SK-N-SH (cell line): ENCODE measurements around the gene SP4. TPM values are rescaled to one million over a fixed set of nuclear protein-coding genes. Genes with fewer than 3 reads are reported as not detected.

Source experiments
- CTCF ChIA-PET: fragments of 300-600, 350-600 bp; formaldehyde crosslinking; extraction: SDS; loops from one replicate; lab custom pipeline; 2021; lab: Yijun Ruan, JAX
- POLR2A ChIA-PET: fragments of 350-600 bp; sonication (Branson Sonifier 250); formaldehyde crosslinking; extraction: SDS; loops from one replicate; lab custom pipeline; 2020; ENCODE audit warnings: antibody characterized with exemption, inconsistent platforms; lab: Yijun Ruan, JAX
- DNase-seq: peaks from one replicate; pipeline ENCODE4 v3.0.0; 2012
- H2AFZ ChIP-seq: fragments of 200-600 bp; sonication (generic); 2 replicates; pipeline ENCODE4 v1.8.1; 2016; ENCODE audit warnings: antibody characterized with exemption, mild to moderate bottlenecking, low read depth
- H3F3A ChIP-seq: fragments of 200-600 bp; sonication (generic); replicated peaks from 2 replicates; pipeline ENCODE3; 2016; ENCODE audit warnings: antibody characterized with exemption, mild to moderate bottlenecking; ENCODE audit not compliant: insufficient read depth
- H3K27ac ChIP-seq, 2 experiments: fragments of 200-500 bp in 1 of 2; fragments of 200-600 bp in 1 of 2; sonication (Bioruptor generic) in 1 of 2; sonication (generic), shearing (Covaris generic) in 1 of 2; 2 replicates each; pipeline versions ENCODE4 v1.5.1 to v1.6.1; 2014 to 2016; ENCODE audit warnings: low read depth in 2 of 2, inconsistent platforms in 1 of 2, low read length in 1 of 2, mild to moderate bottlenecking in 1 of 2, mixed read lengths in 1 of 2
- H3K27me3 ChIP-seq: fragments of 200-600 bp; sonication (generic), shearing (Covaris generic); 2 replicates; pipeline ENCODE4 v1.6.1; 2016; ENCODE audit warnings: mixed run types; ENCODE audit not compliant: insufficient read depth
- H3K36me3 ChIP-seq, 2 experiments: fragments of 200-500 bp in 1 of 2; fragments of 200-600 bp in 1 of 2; sonication (Bioruptor generic) in 1 of 2; sonication (generic) in 1 of 2; replicated peaks in 1 of 2; 2 replicates each; pipeline versions ENCODE3 to v1.5.1; 2014 to 2016; ENCODE audit warnings: low read length in 1 of 2, mild to moderate bottlenecking in 1 of 2; ENCODE audit not compliant: insufficient read depth in 2 of 2, control insufficient read depth in 1 of 2
- H3K4me1 ChIP-seq, 2 experiments: fragments of 200-500 bp in 1 of 2; fragments of 200-600 bp in 1 of 2; sonication (Bioruptor generic) in 1 of 2; sonication (generic), shearing (Covaris generic) in 1 of 2; 2 replicates each; pipeline versions ENCODE4 v1.5.1 to v1.6.1; 2014 to 2016; ENCODE audit warnings: low read depth in 1 of 2, low read length in 1 of 2, mixed run types in 1 of 2; ENCODE audit not compliant: insufficient read depth in 2 of 2, control insufficient read depth in 1 of 2
- H3K4me2 ChIP-seq: fragments of 200-600 bp; sonication (generic), shearing (Covaris generic); 2 replicates; pipeline ENCODE4 v1.6.1; 2017; ENCODE audit warnings: mixed run types
- H3K4me3 ChIP-seq, 2 experiments: fragments of 200-500 bp in 1 of 2; fragments of 200-600 bp in 1 of 2; sonication (Bioruptor generic) in 1 of 2; sonication (generic), shearing (Covaris generic) in 1 of 2; 2 replicates each; pipeline versions ENCODE4 v1.5.1 to v1.8.1; 2014 to 2016; ENCODE audit warnings: low read depth in 2 of 2, inconsistent platforms in 1 of 2, low read length in 1 of 2, mild to moderate bottlenecking in 1 of 2, mixed read lengths in 1 of 2, moderate library complexity in 1 of 2
- H3K79me2 ChIP-seq: fragments of 200-600 bp; sonication (generic); 2 replicates; pipeline ENCODE4 v1.8.1; 2017; ENCODE audit warnings: mild to moderate bottlenecking; ENCODE audit not compliant: insufficient read depth
- H3K9ac ChIP-seq: fragments of 200-600 bp; sonication (generic); 2 replicates; pipeline ENCODE4 v1.6.1; 2017; ENCODE audit warnings: mixed run types
- H3K9me2 ChIP-seq: fragments of 200-600 bp; sonication (generic); 2 replicates; pipeline ENCODE4 v1.6.1; 2017; ENCODE audit warnings: mixed run types
- H3K9me3 ChIP-seq: fragments of 200-600 bp; sonication (generic); 2 replicates; pipeline ENCODE4 v1.6.1; 2017; ENCODE audit warnings: mixed run types, mild to moderate bottlenecking, moderate library complexity
- H4K20me1 ChIP-seq: fragments of 200-600 bp; sonication (generic); 2 replicates; pipeline ENCODE4 v1.6.1; 2017; ENCODE audit warnings: mild to moderate bottlenecking, mixed run types; ENCODE audit not compliant: insufficient read depth
- EZH2phosphoT487 ChIP-seq: fragments of 200-600 bp; sonication (generic); IDR thresholded peaks from 2 replicates; pipeline ENCODE4 v1.6.1; 2017; ENCODE audit warnings: low read depth, mixed run types, mild to moderate bottlenecking, antibody characterized with exemption, moderate library complexity, borderline replicate concordance
- FOSL2 ChIP-seq: IDR thresholded peaks from 2 replicates; pipeline ENCODE4 v1.4.0; 2012; ENCODE audit warnings: low read depth, mild to moderate bottlenecking, moderate library complexity, borderline replicate concordance
- GABPA ChIP-seq: IDR thresholded peaks from 2 replicates; pipeline ENCODE4 v1.4.0; 2012; ENCODE audit warnings: low read depth, mild to moderate bottlenecking
- JUND ChIP-seq: IDR thresholded peaks from 2 replicates; pipeline ENCODE4 v1.4.0; 2012
- MEF2A ChIP-seq: IDR thresholded peaks from 2 replicates; pipeline ENCODE4 v1.4.0; 2012; ENCODE audit warnings: low read depth, borderline replicate concordance
- MXI1 ChIP-seq: IDR thresholded peaks from 2 replicates; pipeline ENCODE4 v1.6.1; 2012; ENCODE audit warnings: mild to moderate bottlenecking, low read depth, low read length, improper control_type of control experiment
- NRF1 ChIP-seq: IDR thresholded peaks from 2 replicates; pipeline ENCODE4 v1.6.1; 2012; ENCODE audit warnings: low read depth, mild to moderate bottlenecking, low read length
- RAD21 ChIP-seq: IDR thresholded peaks from 2 replicates; pipeline ENCODE4 v1.6.1; 2012; ENCODE audit warnings: mild to moderate bottlenecking, low read length
- SMC3 ChIP-seq: IDR thresholded peaks from 2 replicates; pipeline ENCODE4 v1.6.1; 2012; ENCODE audit warnings: low read depth, low read length, improper control_type of control experiment
- TAF1 ChIP-seq: IDR thresholded peaks from 2 replicates; pipeline ENCODE4 v1.6.1; 2012; ENCODE audit warnings: low read depth, mild to moderate bottlenecking, low read length, moderate library complexity, borderline replicate concordance
- TEAD4 ChIP-seq: IDR thresholded peaks from 2 replicates; pipeline ENCODE4 v1.4.0; 2012; ENCODE audit warnings: mild to moderate bottlenecking, borderline replicate concordance; ENCODE audit not compliant: insufficient read depth
- WGBS: methylation state at CpG from one replicate; pipeline ENCODE4 v1.1.6; 2017; ENCODE audit warnings: low lambda C conversion rate; 5-methylcytosine and 5-hydroxymethylcytosine counted together
- polyA plus RNA-seq, 3 experiments: library from polyadenylated mRNA; depleted of rRNA; stranded (reverse); fragments of >200 nt; gene quantifications; 2 replicates each; pipeline ENCODE4 v1.2.3, GENCODE V29; 2012
- TF ChIP-seq, protein P1 (sequence below): IDR thresholded peaks from 2 replicates; pipeline ENCODE4 v1.4.0; 2012; ENCODE audit warnings: low read depth, borderline replicate concordance
- TF ChIP-seq, protein P2 (sequence below): fragments of 150-350 bp; IDR thresholded peaks from 2 replicates; pipeline ENCODE4 v1.6.1; 2017; ENCODE audit warnings: antibody characterized with exemption, low read length, low read depth, borderline replicate concordance
- TF ChIP-seq, protein P3 (sequence below): IDR thresholded peaks from 2 replicates; pipeline ENCODE4 v1.4.0; 2012; ENCODE audit warnings: low read depth, borderline replicate concordance
- TF ChIP-seq, protein P4 (sequence below): IDR thresholded peaks from 2 replicates; pipeline ENCODE4 v1.6.1; 2012; ENCODE audit warnings: mild to moderate bottlenecking, low read depth, low read length, moderate library complexity

The SP4 gene
- polyA plus RNA-seq, 1 of the 3 experiments (the other 2 are of a cell fraction) = 1.1 TPM

DNA sequence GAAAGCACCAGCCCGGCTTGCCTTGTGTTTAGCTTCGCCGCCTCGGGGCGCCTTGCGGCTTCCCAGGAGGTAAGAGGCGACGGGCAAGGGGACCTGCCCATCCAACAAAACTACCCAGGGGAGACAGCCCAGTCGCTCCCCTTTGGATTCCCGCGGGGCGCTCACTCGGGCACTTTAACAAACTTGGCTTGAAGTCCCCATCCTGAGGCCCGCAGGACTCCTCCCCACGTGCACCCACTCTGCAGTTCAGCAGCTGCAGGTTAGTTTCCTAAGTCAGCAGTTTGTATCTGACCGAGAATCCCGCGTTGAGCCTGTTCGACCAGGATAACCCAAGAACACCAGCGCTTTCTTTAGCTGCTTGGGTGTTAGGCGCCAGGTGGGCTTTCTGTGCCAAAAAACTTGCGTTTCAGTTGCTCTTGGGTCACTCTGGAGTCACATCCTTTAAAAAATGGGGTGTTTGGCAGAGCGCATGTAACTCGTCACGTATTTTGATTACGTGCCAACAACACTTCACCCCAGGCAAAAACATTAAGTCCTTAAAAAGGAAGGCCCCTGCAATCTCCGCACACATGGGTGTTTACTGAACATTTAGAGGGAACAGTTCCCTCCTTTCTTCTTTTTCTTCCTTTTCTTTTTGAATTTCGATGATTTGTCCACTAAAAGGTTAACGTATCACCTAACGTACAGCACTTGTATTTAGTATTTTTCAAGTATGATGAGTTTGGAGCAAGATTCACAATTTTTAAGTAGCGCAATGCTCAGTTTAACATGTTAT, 115.8 kb downstream of the SP4 start:
- no peak for TF ChIP-seq EZH2phosphoT487
- TF ChIP-seq GABPA = no peak
- TF ChIP-seq, protein P1, sequence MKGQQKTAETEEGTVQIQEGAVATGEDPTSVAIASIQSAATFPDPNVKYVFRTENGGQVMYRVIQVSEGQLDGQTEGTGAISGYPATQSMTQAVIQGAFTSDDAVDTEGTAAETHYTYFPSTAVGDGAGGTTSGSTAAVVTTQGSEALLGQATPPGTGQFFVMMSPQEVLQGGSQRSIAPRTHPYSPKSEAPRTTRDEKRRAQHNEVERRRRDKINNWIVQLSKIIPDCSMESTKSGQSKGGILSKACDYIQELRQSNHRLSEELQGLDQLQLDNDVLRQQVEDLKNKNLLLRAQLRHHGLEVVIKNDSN = no peak
- TF ChIP-seq, protein P2, sequence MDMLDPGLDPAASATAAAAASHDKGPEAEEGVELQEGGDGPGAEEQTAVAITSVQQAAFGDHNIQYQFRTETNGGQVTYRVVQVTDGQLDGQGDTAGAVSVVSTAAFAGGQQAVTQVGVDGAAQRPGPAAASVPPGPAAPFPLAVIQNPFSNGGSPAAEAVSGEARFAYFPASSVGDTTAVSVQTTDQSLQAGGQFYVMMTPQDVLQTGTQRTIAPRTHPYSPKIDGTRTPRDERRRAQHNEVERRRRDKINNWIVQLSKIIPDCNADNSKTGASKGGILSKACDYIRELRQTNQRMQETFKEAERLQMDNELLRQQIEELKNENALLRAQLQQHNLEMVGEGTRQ = no peak
- TF ChIP-seq TEAD4 = no peak
- TF ChIP-seq, protein P3, sequence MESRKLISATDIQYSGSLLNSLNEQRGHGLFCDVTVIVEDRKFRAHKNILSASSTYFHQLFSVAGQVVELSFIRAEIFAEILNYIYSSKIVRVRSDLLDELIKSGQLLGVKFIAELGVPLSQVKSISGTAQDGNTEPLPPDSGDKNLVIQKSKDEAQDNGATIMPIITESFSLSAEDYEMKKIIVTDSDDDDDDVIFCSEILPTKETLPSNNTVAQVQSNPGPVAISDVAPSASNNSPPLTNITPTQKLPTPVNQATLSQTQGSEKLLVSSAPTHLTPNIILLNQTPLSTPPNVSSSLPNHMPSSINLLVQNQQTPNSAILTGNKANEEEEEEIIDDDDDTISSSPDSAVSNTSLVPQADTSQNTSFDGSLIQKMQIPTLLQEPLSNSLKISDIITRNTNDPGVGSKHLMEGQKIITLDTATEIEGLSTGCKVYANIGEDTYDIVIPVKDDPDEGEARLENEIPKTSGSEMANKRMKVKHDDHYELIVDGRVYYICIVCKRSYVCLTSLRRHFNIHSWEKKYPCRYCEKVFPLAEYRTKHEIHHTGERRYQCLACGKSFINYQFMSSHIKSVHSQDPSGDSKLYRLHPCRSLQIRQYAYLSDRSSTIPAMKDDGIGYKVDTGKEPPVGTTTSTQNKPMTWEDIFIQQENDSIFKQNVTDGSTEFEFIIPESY = no peak
- TF ChIP-seq NRF1 = no peak
- no peak for TF ChIP-seq MEF2A
- no peak for TF ChIP-seq FOSL2
- TF ChIP-seq JUND = no peak
- no peak for TF ChIP-seq TAF1
- TF ChIP-seq RAD21 = no peak
- TF ChIP-seq, protein P4, sequence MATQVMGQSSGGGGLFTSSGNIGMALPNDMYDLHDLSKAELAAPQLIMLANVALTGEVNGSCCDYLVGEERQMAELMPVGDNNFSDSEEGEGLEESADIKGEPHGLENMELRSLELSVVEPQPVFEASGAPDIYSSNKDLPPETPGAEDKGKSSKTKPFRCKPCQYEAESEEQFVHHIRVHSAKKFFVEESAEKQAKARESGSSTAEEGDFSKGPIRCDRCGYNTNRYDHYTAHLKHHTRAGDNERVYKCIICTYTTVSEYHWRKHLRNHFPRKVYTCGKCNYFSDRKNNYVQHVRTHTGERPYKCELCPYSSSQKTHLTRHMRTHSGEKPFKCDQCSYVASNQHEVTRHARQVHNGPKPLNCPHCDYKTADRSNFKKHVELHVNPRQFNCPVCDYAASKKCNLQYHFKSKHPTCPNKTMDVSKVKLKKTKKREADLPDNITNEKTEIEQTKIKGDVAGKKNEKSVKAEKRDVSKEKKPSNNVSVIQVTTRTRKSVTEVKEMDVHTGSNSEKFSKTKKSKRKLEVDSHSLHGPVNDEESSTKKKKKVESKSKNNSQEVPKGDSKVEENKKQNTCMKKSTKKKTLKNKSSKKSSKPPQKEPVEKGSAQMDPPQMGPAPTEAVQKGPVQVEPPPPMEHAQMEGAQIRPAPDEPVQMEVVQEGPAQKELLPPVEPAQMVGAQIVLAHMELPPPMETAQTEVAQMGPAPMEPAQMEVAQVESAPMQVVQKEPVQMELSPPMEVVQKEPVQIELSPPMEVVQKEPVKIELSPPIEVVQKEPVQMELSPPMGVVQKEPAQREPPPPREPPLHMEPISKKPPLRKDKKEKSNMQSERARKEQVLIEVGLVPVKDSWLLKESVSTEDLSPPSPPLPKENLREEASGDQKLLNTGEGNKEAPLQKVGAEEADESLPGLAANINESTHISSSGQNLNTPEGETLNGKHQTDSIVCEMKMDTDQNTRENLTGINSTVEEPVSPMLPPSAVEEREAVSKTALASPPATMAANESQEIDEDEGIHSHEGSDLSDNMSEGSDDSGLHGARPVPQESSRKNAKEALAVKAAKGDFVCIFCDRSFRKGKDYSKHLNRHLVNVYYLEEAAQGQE = no peak
- TF ChIP-seq MXI1 = no peak
- TF ChIP-seq SMC3 = no peak
- TF ChIP-seq, all 33 proteins: peak for 0
- ChIA-PET POLR2A (no interaction called here), CTCF (no interaction called here)
- Histone ChIP-seq H3K27me3 (peaks cover 48% of the 10 kb centered on the region), H3K9me3 (no peaks in the 10 kb centered on the region), H3F3A (no peaks in the 10 kb centered on the region), H3K4me2 (peak overlapping the region; percentile 59), H3K79me2 (no peaks in the 10 kb centered on the region), H3K9me2 (no peaks in the 10 kb centered on the region), H4K20me1 (no peaks in the 10 kb centered on the region), H3K4me3 (0 out of 4 replicates have a peak overlapping the region, but pooled peaks of 1 of the 2 experiments have one; percentile 22), H3K27ac (no peak overlapping the region), H2AFZ (no peak overlapping the region), H3K4me1 (no peaks in the 10 kb centered on the region; a peak in 1 of 4 replicates), H3K36me3 (no peaks in the 10 kb centered on the region), H3K9ac (no peak overlapping the region)
- WGBS = 6% methylated on average over 27 of the region's 31 CpGs
- peak; percentile 17 for DNase-seq
